ENCODE results near the gene FAM110D. TPM values are rescaled to one million over a fixed set of nuclear protein-coding genes. Genes with fewer than 3 reads are reported as not detected.

The FAM110D gene
- total RNA-seq, 2 experiments from 2014 or later, result not detected

DNA sequence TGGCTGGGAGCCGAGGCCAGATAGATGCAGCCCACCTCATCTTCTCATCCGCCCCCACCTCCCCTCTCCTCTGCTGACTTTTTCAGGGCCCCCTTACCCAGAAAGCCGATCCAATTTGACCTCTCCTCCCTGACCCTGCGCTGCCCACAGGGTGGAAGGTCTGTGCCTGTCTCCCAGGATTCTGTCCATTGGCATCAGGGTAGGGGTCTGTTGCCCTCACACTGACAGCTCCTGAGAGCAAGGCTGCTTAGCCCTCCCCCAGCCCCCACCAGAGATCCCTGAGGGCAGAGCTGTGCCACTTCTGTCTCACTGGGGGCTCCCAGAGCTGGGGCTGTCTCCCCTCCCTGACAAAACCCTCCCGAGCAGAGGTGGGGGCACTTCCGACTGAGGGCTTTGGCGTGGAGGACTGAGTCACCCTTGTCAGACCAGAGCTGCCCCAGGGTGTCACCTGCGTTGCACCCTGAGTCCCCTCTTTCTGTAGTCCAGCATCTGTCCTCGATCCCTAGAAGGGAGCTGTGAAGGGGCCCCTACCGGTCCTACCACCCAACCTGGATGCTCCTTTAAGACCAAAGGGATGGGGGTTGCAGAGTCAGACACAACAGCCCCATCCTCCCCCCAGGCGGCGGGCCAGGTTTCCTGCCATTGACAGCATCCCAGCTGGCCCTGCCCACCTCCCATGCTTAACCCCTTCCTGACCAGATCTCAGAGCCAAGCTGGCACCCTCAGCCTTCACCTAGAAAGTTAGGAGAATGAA is 2.4 kb upstream of the FAM110D start:
- DNase-seq, result no peak
- Mint-ChIP-seq H3K27ac (no peak overlapping the region), H3K27me3 (ENCODE audit: low read depth) (peaks cover 33% of the 10 kb centered on the region), H3K4me1 (ENCODE audit: low read depth) (peaks cover 7% of the 10 kb centered on the region), H3K9me3 (ENCODE audit: insufficient read depth) (no peaks in the 10 kb centered on the region), H3K36me3 (ENCODE audit: low read depth) (no peaks in the 10 kb centered on the region), H3K4me3 (no peak overlapping the region)
- POLR2A ChIA-PET, result interaction anchor here (0.8 kb wide), 1 partner anchor 14 kb away, joined by 3 read pairs; no protein-coding TSS in a partner anchor
- CTCF ChIA-PET, result interaction anchor here (0.7 to 5.7 kb wide), 8 partner anchors 11 to 261 kb away, joined by 3 to 43 read pairs (median 5); partner anchors contain the start of genes C1orf232 and ZNF593
- ATAC-seq, result no peak

DNA sequence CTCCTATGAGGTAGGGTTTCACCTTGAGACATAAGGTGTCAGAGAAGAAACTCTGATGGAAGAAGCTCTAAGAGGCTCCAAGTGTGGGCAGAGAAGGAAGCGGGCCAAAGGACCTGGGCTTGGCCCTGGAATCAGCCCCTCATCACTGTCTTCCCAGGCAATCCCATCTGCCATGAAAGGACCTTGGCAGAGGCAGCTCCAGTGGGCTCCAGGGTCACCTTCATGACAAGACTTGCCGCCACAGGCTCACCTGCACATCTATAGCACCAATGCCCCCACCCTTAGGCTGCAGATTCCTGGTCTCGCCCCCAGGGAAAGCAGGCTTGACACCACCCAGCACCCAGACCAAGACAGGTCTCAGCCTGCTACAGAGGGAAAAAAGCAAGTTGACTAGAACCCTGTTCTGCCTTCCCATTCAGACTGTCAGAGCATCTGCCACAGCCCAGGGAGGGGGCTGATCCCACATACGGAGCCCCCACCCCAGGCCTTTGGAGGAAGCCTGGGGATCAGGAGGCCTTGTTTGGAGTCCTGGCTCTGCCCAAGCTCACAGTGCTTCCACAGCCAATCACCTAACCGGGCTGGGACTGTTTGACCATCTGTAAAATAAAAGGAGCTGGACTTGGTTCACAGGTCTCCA is 490 bp upstream of the FAM110D start:
- H3K4me1 Mint-ChIP-seq (ENCODE audit: low read depth), result peaks cover 11% of the 10 kb centered on the region
- no peaks in the 10 kb centered on the region for H3K36me3 Mint-ChIP-seq (ENCODE audit: low read depth)
- no peak overlapping the region for H3K27ac Mint-ChIP-seq
- peaks cover 35% of the 10 kb centered on the region for H3K27me3 Mint-ChIP-seq (ENCODE audit: low read depth)
- H3K4me3 Mint-ChIP-seq, result no peak overlapping the region
- no peak for DNase-seq
- no peak for ATAC-seq
- CTCF ChIA-PET, result interaction anchor here (1.5 to 5.7 kb wide), 4 partner anchors 11 to 124 kb away, joined by 3 to 43 read pairs (median 17); partner anchors contain the start of genes C1orf232, CEP85 and ZNF593
- H3K9me3 Mint-ChIP-seq (ENCODE audit: insufficient read depth), result no peaks in the 10 kb centered on the region
- POLR2A ChIA-PET, result interaction anchor here (0.6 to 1.2 kb wide), 2 partner anchors 11 to 717 kb away, joined by 3 read pairs; partner anchors contain the start of gene ZNF593

DNA sequence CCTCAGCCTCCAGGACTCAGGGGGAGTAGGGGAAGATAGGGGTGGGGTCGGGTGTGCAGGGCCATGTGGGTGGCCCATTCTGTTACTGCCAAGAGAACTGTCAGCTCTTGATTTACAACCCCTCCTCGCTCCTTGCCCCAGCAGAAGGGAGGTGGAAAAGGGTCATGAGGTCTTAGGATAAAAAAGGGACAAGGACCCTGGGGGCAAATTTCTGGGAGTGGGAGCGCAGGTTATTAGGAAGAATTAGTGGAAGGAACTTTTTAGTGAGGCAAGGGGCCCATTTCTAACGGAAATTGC is 812 bp downstream of the FAM110D start:
- H3K4me1 Mint-ChIP-seq (ENCODE audit: low read depth), result peaks cover 17% of the 10 kb centered on the region
- H3K9me3 Mint-ChIP-seq (ENCODE audit: insufficient read depth), result no peaks in the 10 kb centered on the region
- H3K4me3 Mint-ChIP-seq, result no peak overlapping the region
- no peak for DNase-seq
- H3K27ac Mint-ChIP-seq, result no peak overlapping the region
- CTCF ChIA-PET, result interaction anchor here (5.7 kb wide), 1 partner anchor 10 kb away, joined by 28 read pairs; the partner anchor contains the start of genes C1orf232 and ZNF593
- ATAC-seq, result no peak
- no peaks in the 10 kb centered on the region for H3K36me3 Mint-ChIP-seq (ENCODE audit: low read depth)
- POLR2A ChIA-PET, result no interaction called here
- peaks cover 36% of the 10 kb centered on the region for H3K27me3 Mint-ChIP-seq (ENCODE audit: low read depth)

DNA sequence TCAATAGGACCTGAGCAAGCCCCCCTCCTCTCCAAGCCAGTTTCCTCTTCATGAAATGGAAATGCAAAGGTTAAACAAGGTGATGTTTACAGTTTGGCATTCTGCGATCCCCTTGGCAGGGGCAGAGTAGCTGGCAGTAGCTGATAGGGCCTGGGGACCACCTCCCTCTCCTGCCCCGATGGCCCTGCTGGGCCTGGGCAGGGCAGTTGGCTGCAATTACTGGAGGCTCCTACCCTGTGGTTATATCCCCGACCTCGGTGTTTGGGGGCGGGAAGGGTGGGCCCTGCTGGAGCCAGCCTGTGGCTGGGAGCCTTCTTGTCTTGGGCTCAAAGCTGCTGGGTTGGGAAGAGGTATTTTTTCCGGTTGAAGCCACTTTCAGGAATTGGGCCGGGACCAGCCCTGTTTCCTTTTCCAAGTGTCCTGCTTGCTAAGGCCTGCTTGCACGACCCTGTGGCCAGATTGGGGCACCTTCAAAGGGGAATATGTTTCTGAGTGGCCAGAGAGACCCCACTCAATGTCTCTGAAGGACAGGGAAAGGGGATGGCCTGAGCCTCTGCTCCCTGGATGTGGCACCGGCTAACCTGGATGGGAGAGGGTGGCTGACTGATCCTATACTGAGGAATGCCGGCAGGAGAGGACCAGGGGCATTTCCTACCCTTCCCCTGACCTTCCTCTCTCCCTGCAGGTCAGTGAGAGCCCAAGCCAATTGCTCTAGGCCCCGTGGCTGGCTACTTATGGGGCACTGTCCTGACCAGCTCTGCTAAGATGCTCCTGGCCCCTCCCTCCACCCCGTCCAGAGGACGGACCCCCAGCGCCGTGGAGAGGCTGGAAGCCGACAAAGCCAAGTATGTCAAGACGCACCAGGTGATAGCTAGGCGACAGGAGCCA is 1.9 kb downstream of the FAM110D start:
- peaks cover 19% of the 10 kb centered on the region for H3K4me1 Mint-ChIP-seq (ENCODE audit: low read depth)
- ATAC-seq, result no peak
- ChIA-PET CTCF (interaction anchor here (0.9 to 1.8 kb wide), 4 partner anchors 9 to 37 kb away, joined by 3 to 5 read pairs (median 4); partner anchors contain the start of gene ZNF593), POLR2A (no interaction called here)
- no peaks in the 10 kb centered on the region for H3K36me3 Mint-ChIP-seq (ENCODE audit: low read depth)
- no peak for DNase-seq
- peaks cover 33% of the 10 kb centered on the region for H3K27me3 Mint-ChIP-seq (ENCODE audit: low read depth)
- no peaks in the 10 kb centered on the region for H3K9me3 Mint-ChIP-seq (ENCODE audit: insufficient read depth)
- no peak overlapping the region for H3K27ac Mint-ChIP-seq
- H3K4me3 Mint-ChIP-seq, result no peak overlapping the region

DNA sequence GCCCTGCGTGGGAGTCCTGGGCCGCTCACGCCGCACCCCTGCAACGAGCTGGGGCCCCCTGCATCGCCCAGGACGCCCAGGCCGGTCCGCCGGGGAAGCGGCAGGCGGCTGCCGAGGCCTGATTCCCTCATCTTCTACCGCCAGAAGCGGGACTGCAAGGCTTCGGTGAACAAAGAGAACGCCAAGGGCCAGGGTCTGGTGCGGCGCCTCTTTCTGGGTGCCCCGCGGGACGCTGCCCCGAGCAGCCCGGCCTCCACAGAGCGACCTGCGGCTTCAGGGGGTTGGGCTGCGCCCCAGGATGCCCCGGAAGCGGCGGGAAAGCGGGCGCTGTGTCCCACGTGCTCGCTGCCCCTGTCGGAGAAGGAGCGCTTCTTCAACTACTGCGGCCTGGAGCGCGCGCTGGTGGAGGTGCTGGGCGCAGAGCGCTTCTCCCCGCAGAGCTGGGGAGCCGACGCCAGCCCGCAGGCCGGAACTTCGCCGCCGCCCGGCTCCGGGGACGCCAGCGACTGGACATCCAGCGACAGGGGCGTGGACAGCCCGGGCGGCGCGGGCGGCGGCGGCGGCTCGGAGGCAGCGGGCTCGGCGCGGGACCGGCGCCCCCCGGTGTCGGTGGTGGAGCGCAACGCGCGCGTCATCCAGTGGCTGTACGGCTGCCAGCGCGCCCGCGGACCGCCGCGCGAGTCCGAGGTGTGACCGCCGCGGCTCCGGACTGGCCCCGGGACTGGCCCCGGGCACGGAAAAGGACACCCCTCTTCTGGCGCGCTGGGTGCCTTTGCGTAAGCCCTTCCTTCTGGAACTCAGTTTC is 2.7 kb downstream of the FAM110D start:
- H3K27me3 Mint-ChIP-seq (ENCODE audit: low read depth), result peaks cover 33% of the 10 kb centered on the region

DNA sequence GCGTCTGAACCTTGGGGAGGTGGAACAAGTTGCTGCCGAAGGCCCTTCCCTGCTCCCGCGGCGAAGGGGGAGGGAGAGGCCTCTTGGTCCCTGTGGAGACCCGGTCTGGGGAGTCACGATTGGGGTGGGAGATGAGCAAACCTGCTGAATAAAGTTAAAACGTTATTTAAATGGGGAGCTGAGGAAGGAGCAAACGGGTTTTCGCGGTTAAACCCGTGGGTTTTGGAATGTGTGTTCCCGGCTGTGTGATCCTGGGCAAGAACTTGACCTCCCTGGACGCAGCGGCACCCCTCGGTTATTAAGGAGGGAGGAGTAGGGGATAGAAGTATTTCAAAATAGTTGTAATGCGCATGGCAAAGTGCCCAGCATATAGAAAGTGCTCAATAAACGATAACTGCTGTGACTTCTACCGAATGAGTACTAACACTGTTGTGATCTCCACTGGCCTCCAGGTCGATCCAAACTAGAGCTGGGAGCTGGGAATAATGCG is 3.4 kb downstream of the FAM110D start:
- POLR2A ChIA-PET, result no interaction called here
- no peaks in the 10 kb centered on the region for H3K36me3 Mint-ChIP-seq (ENCODE audit: low read depth)
- H3K9me3 Mint-ChIP-seq (ENCODE audit: insufficient read depth), result no peaks in the 10 kb centered on the region
- CTCF ChIA-PET, result interaction anchor here (0.9 to 1.8 kb wide), 6 partner anchors 8 to 255 kb away, joined by 3 to 5 read pairs (median 4); partner anchors contain the start of gene ZNF593
- peaks cover 36% of the 10 kb centered on the region for H3K27me3 Mint-ChIP-seq (ENCODE audit: low read depth)
- peak overlapping the region; percentile 53 for H3K4me3 Mint-ChIP-seq
- DNase-seq, result no peak
- H3K27ac Mint-ChIP-seq, result no peak overlapping the region
- peaks cover 21% of the 10 kb centered on the region for H3K4me1 Mint-ChIP-seq (ENCODE audit: low read depth)
- ATAC-seq, result no peak

More for the DNA sequence above, 2.7 kb downstream of the FAM110D start:
- Mint-ChIP-seq H3K9me3 (ENCODE audit: insufficient read depth) (no peaks in the 10 kb centered on the region), H3K4me1 (ENCODE audit: low read depth) (peaks cover 20% of the 10 kb centered on the region), H3K36me3 (ENCODE audit: low read depth) (no peaks in the 10 kb centered on the region), H3K27ac (no peak overlapping the region), H3K4me3 (peak overlapping the region; percentile 53)
- POLR2A ChIA-PET, result no interaction called here
- CTCF ChIA-PET, result interaction anchor here (0.9 to 1.8 kb wide), 6 partner anchors 8 to 59 kb away, joined by 3 to 5 read pairs (median 4); partner anchors contain the start of gene ZNF593
- ATAC-seq (peak; percentile 69), DNase-seq (peak; percentile 58)

DNA sequence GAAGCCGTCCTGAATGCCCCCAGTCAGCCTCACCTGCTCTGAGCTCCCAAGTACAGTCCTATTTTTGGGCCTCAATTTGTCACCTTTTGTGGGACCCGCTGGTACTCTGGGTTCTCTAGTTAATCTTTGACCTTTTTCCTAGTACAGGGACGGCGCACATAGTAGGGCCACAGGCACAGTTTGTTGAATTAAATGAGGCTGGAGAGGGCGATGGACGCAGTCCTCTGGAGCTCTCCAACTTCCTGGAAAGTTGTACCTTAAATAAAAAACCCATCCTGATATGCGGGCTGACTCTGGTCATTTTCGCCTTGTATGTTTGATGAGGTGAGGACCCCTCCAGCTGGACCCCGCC is 4.8 kb downstream of the FAM110D start:
- no peak overlapping the region for H3K27ac Mint-ChIP-seq
- CTCF ChIA-PET, result interaction anchor here (0.8 to 1.3 kb wide), 3 partner anchors 15 to 72 kb away, joined by 3 to 5 read pairs (median 4); no protein-coding TSS in a partner anchor
- no peak for ATAC-seq

DNA sequence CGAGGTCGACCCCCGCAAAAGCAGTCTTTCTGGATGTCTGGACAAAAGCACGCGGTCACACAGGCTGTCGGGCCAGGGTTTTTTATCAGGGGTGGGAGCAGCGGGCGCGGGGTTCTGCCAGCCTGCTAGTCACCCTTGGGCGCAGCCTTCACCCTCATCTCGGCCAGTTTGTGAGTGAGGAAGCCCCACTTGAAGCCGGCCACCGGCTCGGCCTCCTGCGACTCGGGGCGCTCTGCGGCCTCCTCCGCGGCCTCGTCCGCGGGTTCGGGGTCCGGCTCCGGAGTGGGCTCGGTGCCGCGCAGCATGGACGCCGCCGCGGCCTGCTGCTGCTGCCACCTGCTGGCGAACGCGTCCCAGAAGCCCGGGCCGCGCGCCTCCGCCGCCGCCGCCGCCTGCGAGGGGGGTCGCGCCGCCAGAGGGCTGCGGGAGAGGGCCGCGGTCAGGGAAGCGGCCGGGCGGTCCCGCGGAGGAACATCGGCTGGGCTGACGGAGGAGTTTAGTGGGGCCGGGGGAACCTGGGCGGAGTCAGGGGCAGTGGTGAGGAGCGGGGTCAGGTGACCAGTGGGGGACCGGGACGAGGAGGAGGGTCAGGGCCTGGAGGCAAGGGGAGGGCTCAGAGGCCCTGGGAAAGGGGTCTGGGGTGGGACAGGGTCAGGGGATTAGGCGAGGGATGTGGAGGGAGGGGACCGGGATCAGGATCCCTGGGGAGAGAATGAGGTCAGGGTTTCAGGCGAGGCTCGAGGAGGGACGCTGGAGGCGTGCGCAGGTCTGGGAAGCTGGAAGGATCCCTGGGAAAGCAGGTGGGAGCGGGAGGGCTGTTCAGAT is 5.4 kb downstream of the FAM110D start:
- Mint-ChIP-seq H3K9me3 (ENCODE audit: insufficient read depth) (no peaks in the 10 kb centered on the region), H3K27ac (no peak overlapping the region), H3K36me3 (ENCODE audit: low read depth) (no peaks in the 10 kb centered on the region), H3K27me3 (ENCODE audit: low read depth) (peaks cover 30% of the 10 kb centered on the region), H3K4me1 (ENCODE audit: low read depth) (peaks cover 22% of the 10 kb centered on the region), H3K4me3 (peak overlapping the region; percentile 15)
- DNase-seq, result peak; percentile 55
- POLR2A ChIA-PET, result no interaction called here
- CTCF ChIA-PET, result interaction anchor here (0.8 to 1.8 kb wide), 4 partner anchors 15 to 71 kb away, joined by 3 to 5 read pairs (median 4); no protein-coding TSS in a partner anchor
- ATAC-seq, result peak; percentile 71

More for the DNA sequence above, 4.8 kb downstream of the FAM110D start:
- DNase-seq, result no peak
- H3K9me3 Mint-ChIP-seq (ENCODE audit: insufficient read depth), result no peaks in the 10 kb centered on the region
- H3K27me3 Mint-ChIP-seq (ENCODE audit: low read depth), result peaks cover 30% of the 10 kb centered on the region
- H3K36me3 Mint-ChIP-seq (ENCODE audit: low read depth), result no peaks in the 10 kb centered on the region
- no peak overlapping the region for H3K4me3 Mint-ChIP-seq
- peaks cover 21% of the 10 kb centered on the region for H3K4me1 Mint-ChIP-seq (ENCODE audit: low read depth)
- POLR2A ChIA-PET, result no interaction called here

DNA sequence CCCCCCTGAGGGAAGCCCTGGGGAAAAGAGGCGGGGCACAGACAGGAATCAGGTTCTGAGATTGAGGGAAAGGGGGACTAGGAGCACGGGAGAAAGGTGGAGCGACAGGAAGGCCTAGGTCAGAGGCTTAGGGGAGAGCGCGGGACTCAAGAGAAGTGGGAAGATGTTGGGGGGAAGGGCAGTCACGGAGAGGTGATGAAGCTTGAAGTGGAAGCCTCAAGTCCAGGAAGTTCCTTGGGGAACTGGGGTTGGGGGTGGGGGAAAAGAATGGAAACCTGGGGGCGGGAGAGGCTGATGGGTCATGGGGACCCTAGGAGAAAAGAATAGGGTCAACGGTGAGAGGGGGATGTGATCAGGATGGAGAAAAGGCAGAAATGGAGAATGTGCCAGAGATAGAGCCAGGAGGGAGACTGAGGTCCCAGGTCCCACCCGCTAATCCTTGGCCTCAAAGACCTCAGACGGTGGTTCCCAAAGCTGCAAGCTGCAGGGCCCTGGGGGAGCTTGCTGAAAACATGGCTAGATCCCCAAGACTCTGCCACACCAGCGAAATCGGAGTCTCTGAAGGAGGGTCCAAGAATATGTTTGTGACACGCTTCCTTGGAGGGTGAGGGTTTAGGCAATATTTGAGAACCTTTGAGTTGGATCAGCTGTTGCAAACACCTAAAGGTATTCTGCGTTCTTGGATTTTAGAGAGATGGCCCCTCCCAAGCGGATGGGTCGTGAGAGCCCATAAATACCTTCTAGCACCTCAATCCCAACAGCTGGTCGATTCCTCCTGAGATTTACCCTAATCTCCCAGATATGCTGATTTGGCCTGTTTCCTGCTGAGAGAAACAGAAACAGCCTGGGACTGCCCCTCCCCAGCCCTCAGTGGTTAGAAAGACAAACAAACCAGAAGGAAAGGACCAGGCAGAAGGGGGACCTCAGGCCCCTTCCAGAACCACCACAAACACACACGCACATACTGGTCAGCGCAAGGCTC is 6.3 kb downstream of the FAM110D start:
- DNase-seq, result no peak
- peaks cover 27% of the 10 kb centered on the region for H3K27me3 Mint-ChIP-seq (ENCODE audit: low read depth)
- ChIA-PET POLR2A (interaction anchor here (0.7 kb wide), 1 partner anchor 27 kb away, joined by 3 read pairs; no protein-coding TSS in a partner anchor), CTCF (interaction anchor here (0.8 to 1.8 kb wide), 4 partner anchors 20 to 60 kb away, joined by 3 to 5 read pairs (median 4); no protein-coding TSS in a partner anchor)
- peaks cover 23% of the 10 kb centered on the region for H3K4me1 Mint-ChIP-seq (ENCODE audit: low read depth)
- no peaks in the 10 kb centered on the region for H3K9me3 Mint-ChIP-seq (ENCODE audit: insufficient read depth)
- no peak overlapping the region for H3K27ac Mint-ChIP-seq
- H3K4me3 Mint-ChIP-seq, result no peak overlapping the region
- ATAC-seq, result no peak
- no peaks in the 10 kb centered on the region for H3K36me3 Mint-ChIP-seq (ENCODE audit: low read depth)

Measured in activated CD8-positive, alpha-beta T cell treated with anti-CD3 and anti-CD28 coated beads, Interleukin-2, amount 10 ng/mL, durations not matched to agents 7 days and 5 days (primary cell).